Measurements from ENCODE around the gene TMEM89. TPM values are rescaled to one million over a fixed set of nuclear protein-coding genes. Genes with fewer than 3 reads are reported as not detected.

The TMEM89 gene
- total and polyA plus RNA-seq, 2 of the 13 experiments (the other 11 are each of a cell fraction or from before 2014, with no cell fraction given): 0.31 to 0.59 TPM

DNA sequence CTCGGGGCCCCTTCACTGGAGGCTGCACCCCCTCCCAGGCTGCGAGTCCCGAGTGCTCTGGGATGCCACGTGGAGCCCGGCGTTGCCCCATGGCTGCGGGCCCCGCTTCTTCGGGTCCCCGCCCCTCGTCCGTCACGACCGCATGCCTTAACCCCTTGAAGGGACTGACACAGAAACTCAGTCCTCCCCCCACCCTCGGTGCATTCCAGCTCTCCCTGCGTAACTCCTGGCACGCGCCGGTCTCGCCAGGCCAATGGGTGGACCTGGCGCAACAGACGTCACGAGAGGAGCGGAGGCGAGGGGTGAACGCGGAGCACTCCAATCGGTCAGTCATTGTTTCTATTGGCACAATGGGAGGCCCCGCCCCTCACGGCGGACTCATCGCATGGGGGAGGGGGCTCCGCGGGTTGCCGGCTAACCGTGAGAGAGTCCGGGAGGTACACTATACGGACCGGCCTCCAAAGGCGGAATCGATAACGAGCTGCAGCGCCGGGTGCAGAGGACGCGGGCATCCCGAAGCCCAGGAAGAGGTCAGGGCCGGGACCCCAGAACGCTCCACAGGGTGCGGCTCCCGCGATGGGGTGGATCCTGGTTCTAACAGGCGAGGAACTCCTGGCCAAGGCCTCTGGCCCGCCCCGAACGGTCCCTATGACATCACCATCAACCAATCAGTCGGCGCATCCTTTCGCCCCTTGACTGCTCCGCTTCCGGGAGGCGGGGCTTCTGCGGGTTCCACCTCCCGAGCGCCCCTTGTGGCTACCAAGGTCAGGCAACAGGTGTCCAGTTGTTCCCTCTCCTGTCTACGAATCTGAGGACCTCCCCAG lies 42.1 kb upstream of the TMEM89 start (continued):
- TF ChIP-seq, protein P1, sequence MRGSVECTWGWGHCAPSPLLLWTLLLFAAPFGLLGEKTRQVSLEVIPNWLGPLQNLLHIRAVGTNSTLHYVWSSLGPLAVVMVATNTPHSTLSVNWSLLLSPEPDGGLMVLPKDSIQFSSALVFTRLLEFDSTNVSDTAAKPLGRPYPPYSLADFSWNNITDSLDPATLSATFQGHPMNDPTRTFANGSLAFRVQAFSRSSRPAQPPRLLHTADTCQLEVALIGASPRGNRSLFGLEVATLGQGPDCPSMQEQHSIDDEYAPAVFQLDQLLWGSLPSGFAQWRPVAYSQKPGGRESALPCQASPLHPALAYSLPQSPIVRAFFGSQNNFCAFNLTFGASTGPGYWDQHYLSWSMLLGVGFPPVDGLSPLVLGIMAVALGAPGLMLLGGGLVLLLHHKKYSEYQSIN (CRISPR knock-in tag; IDR thresholded peaks at IDR 0.05; ENCODE audit: borderline replicate concordance): no peak
- TF ChIP-seq BRCA1 (CRISPR knock-in tag; IDR thresholded peaks at IDR 0.05) (peak; percentile 49; the same call in 1 of the 2 replicates), RBM39 (IDR thresholded peaks at IDR 0.05; ENCODE audit: low read depth, low read length, poor library complexity, severe bottlenecking) (peak; percentile 68), ZNF225 (CRISPR knock-in tag; IDR thresholded peaks at IDR 0.05) (peak; percentile 87), ELK4 (CRISPR knock-in tag; IDR thresholded peaks at IDR 0.05; ENCODE audit: borderline replicate concordance) (no peak), ZNF142 (CRISPR knock-in tag; IDR thresholded peaks at IDR 0.05) (0 out of 2 replicates have a peak, but pooled peaks have one; percentile 58), TIGD3 (CRISPR knock-in tag; IDR thresholded peaks at IDR 0.05; ENCODE audit: borderline replicate concordance) (peak; percentile 95; the same call in 1 of the 2 replicates), CBX2 (IDR thresholded peaks at IDR 0.05; ENCODE audit: low read depth, low read length) (no peak), CBX2 (CRISPR knock-in tag; IDR thresholded peaks at IDR 0.05; ENCODE audit: low read depth) (no peak), ZSCAN21 (CRISPR knock-in tag; IDR thresholded peaks at IDR 0.05; ENCODE audit: borderline replicate concordance) (no peak), ZNF570 (CRISPR knock-in tag; IDR thresholded peaks at IDR 0.05; ENCODE audit: borderline replicate concordance) (no peak), SNAPC2 (CRISPR knock-in tag; IDR thresholded peaks at IDR 0.05) (no peak)
- TF ChIP-seq, protein P2, sequence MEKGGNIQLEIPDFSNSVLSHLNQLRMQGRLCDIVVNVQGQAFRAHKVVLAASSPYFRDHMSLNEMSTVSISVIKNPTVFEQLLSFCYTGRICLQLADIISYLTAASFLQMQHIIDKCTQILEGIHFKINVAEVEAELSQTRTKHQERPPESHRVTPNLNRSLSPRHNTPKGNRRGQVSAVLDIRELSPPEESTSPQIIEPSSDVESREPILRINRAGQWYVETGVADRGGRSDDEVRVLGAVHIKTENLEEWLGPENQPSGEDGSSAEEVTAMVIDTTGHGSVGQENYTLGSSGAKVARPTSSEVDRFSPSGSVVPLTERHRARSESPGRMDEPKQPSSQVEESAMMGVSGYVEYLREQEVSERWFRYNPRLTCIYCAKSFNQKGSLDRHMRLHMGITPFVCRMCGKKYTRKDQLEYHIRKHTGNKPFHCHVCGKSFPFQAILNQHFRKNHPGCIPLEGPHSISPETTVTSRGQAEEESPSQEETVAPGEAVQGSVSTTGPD (CRISPR knock-in tag; IDR thresholded peaks at IDR 0.05): no peak
- TF ChIP-seq, protein P3, sequence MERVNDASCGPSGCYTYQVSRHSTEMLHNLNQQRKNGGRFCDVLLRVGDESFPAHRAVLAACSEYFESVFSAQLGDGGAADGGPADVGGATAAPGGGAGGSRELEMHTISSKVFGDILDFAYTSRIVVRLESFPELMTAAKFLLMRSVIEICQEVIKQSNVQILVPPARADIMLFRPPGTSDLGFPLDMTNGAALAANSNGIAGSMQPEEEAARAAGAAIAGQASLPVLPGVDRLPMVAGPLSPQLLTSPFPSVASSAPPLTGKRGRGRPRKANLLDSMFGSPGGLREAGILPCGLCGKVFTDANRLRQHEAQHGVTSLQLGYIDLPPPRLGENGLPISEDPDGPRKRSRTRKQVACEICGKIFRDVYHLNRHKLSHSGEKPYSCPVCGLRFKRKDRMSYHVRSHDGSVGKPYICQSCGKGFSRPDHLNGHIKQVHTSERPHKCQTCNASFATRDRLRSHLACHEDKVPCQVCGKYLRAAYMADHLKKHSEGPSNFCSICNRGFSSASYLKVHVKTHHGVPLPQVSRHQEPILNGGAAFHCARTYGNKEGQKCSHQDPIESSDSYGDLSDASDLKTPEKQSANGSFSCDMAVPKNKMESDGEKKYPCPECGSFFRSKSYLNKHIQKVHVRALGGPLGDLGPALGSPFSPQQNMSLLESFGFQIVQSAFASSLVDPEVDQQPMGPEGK (CRISPR knock-in tag; IDR thresholded peaks at IDR 0.05): peak; percentile 88
